A673 (cell line): ENCODE results near the gene TXLNA.

Experiments used
- EZH2 ChIP-seq: fragments of 200-600 bp; sonication (generic); IDR thresholded peaks from 2 replicates; pipeline ENCODE4 v1.6.1; 2017; ENCODE audit warnings: borderline replicate concordance, low read depth, mild to moderate bottlenecking, mixed read lengths, antibody characterized with exemption, low read length; ENCODE audit not compliant: poor library complexity, severe bottlenecking
- TF ChIP-seq, protein P1 (sequence below): fragments of 300-800, 200-600 bp; sonication (generic); conservative IDR thresholded peaks from 2 replicates; pipeline ENCODE4 v1.5.1; 2017; ENCODE audit warnings: low read depth, mild to moderate bottlenecking, antibody characterized with exemption, low read length, moderate library complexity, mixed read lengths

DNA sequence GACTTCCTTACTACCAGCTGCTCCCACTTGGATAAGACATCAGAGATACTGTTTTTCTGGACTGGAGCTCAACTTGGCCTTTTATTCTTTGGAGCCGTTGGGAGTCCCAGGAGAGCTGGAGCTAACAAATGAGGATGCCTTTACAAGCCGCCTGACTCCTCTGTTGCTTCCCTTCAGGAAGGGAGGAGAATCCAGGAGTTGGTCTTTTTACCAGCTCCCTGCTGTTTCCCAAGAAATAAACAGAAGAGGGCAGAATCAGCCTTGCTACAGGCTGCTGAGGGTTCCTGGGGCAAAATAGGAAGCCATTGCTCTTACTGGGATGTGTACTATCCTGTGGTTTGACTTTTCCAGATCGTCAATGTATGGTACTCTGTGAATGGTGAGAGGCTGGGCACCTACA is 44.2 kb downstream of the TXLNA start:
- TF ChIP-seq, protein P1, sequence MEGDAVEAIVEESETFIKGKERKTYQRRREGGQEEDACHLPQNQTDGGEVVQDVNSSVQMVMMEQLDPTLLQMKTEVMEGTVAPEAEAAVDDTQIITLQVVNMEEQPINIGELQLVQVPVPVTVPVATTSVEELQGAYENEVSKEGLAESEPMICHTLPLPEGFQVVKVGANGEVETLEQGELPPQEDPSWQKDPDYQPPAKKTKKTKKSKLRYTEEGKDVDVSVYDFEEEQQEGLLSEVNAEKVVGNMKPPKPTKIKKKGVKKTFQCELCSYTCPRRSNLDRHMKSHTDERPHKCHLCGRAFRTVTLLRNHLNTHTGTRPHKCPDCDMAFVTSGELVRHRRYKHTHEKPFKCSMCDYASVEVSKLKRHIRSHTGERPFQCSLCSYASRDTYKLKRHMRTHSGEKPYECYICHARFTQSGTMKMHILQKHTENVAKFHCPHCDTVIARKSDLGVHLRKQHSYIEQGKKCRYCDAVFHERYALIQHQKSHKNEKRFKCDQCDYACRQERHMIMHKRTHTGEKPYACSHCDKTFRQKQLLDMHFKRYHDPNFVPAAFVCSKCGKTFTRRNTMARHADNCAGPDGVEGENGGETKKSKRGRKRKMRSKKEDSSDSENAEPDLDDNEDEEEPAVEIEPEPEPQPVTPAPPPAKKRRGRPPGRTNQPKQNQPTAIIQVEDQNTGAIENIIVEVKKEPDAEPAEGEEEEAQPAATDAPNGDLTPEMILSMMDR, result no peak
- TF ChIP-seq EZH2, result no peak
